NB4 (cell line): ENCODE measurements around the gene MTREX.

Experiments
- MYC ChIP-seq: IDR thresholded peaks from 2 replicates; pipeline ENCODE4 v1.6.1; 2011; ENCODE audit warnings: low read depth, low read length
- POLR2A ChIP-seq: IDR thresholded peaks from 2 replicates; pipeline ENCODE4 v1.6.1; 2011; ENCODE audit warnings: mild to moderate bottlenecking; ENCODE audit not compliant: insufficient read length; ENCODE audit errors: extremely low read depth
- TF ChIP-seq, protein P1 (sequence below): IDR thresholded peaks from one replicate; pipeline ENCODE4 v1.5.1; 2012; ENCODE audit warnings: low read depth, low read length
- TF ChIP-seq, protein P2 (sequence below): IDR thresholded peaks from 2 replicates; pipeline ENCODE4 v1.6.1; 2011; ENCODE audit warnings: low read depth, low read length

DNA sequence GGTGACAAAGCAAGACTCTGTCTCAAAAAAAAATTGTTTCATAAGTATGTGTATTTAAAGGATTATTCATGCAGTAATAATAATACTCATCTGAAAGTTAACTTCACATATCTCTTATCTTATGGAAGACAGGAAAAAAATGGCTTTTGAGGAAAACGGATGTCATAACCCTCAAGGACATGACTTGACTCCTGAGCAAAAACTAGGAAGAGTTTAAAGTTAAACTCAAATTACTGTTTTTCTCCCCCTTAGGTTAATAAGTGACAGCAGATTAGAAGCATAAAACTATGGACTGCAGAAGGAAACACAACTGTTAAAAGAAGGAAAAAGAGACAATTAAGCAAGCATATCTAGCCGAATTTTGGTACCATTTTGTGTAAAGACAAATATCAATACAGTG is 16.8 kb upstream of the MTREX start:
- TF ChIP-seq, protein P1, sequence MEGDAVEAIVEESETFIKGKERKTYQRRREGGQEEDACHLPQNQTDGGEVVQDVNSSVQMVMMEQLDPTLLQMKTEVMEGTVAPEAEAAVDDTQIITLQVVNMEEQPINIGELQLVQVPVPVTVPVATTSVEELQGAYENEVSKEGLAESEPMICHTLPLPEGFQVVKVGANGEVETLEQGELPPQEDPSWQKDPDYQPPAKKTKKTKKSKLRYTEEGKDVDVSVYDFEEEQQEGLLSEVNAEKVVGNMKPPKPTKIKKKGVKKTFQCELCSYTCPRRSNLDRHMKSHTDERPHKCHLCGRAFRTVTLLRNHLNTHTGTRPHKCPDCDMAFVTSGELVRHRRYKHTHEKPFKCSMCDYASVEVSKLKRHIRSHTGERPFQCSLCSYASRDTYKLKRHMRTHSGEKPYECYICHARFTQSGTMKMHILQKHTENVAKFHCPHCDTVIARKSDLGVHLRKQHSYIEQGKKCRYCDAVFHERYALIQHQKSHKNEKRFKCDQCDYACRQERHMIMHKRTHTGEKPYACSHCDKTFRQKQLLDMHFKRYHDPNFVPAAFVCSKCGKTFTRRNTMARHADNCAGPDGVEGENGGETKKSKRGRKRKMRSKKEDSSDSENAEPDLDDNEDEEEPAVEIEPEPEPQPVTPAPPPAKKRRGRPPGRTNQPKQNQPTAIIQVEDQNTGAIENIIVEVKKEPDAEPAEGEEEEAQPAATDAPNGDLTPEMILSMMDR = no peak
- TF ChIP-seq MYC = no peak
- TF ChIP-seq, protein P2, sequence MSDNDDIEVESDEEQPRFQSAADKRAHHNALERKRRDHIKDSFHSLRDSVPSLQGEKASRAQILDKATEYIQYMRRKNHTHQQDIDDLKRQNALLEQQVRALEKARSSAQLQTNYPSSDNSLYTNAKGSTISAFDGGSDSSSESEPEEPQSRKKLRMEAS = no peak
- no peak for TF ChIP-seq POLR2A
